HG03558 (cell line): Measurements from ENCODE around the gene WIPF2.
A peak's percentile ranks its signal among the peaks of the same experiment; 100 is the strongest.

Experiments
- ATAC-seq: cut with Tn5 transposase; IDR thresholded peaks from one replicate; pipeline ENCODE4 v1.9.1; 2021; ENCODE audit warnings: moderate number of reproducible peaks; ENCODE audit not compliant: unreplicated experiment; ENCODE audit errors: extremely low read depth

WIPF2 gene, protein sequence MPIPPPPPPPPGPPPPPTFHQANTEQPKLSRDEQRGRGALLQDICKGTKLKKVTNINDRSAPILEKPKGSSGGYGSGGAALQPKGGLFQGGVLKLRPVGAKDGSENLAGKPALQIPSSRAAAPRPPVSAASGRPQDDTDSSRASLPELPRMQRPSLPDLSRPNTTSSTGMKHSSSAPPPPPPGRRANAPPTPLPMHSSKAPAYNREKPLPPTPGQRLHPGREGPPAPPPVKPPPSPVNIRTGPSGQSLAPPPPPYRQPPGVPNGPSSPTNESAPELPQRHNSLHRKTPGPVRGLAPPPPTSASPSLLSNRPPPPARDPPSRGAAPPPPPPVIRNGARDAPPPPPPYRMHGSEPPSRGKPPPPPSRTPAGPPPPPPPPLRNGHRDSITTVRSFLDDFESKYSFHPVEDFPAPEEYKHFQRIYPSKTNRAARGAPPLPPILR

DNA sequence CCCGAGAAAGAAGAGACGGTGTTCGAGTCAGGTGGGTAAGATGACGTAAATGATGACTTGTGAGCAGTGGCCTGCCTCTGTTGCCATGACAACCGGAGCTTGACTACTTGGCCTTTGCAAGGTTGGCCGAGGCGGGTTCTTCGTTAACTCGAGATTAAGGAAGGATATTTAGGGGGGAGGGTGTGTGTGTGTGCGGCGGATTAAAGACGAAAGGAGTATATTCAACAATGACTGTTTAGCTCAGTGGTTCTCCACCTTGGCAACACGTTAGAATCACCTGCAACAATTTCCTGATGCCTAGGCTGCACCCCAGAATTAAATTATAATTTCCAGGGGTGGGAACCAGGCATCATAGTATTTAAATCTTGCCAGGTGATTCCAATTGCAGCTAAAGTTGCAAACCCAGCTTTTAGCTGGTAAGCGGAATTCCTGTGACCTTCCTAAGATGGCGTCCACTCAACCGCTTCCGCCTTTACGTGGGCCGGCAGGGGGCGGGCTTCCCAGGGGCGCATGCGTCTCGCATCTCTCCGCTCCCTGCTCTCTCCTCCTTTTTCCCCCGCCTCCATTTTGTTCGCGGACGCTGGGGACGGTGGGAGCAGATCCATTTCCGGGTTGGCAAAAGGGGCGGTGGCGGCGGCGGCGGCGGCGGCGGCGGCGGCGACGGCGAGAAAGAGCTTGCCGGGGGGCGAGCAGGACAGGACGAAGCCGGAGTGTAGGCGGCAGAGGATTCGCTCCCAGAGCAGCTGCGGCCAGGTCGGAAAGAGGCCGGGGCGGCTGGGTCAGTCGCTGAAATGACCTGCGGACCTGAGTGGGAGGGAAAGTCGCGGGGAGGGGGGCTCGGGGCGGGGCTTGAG, at the start of gene WIPF2:
Gene WIPF2, plus strand, starts transcription at position 565 of the 854 bp plus-strand sequence. CDS start 37,156 bp downstream, outside the sequence.
- peak; percentile 39 for ATAC-seq

DNA sequence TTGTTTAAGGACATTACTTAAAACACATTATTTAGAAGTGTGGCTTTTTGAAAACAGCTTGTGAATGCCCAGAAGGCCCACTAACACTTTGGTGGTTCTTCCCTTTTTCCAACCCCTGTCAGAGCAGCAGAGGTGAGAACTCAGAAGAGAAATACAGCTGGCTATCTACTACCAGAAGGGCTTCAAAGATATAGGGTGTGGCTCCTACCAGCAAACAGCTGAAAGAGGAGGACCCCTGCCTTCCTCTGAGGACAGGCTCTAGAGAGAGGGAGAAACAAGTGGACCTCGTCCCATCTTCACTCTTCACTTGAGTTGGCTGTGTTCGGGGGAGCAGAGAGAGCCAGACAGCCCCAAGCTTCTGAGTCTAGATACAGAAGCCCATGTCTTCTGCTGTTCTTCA, 48.8 kb upstream of the WIPF2 start:
- no peak for ATAC-seq

DNA sequence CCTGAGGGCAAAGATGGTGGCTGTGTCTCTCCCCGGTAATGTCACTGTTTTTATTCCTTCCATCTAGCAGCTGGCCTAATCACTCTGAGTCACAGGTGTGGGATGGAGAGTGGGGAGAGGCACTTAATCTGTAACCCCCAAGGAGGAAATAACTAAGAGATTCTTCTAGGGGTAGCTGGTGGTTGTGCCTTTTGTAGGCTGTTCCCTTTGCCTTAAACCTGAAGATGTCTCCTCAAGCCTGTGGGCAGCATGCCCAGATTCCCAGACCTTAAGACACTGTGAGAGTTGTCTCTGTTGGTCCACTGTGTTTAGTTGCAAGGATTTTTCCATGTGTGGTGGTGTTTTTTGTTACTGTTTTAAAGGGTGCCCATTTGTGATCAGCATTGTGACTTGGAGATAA, 47.4 kb upstream of the WIPF2 start:
- no peak for ATAC-seq

DNA sequence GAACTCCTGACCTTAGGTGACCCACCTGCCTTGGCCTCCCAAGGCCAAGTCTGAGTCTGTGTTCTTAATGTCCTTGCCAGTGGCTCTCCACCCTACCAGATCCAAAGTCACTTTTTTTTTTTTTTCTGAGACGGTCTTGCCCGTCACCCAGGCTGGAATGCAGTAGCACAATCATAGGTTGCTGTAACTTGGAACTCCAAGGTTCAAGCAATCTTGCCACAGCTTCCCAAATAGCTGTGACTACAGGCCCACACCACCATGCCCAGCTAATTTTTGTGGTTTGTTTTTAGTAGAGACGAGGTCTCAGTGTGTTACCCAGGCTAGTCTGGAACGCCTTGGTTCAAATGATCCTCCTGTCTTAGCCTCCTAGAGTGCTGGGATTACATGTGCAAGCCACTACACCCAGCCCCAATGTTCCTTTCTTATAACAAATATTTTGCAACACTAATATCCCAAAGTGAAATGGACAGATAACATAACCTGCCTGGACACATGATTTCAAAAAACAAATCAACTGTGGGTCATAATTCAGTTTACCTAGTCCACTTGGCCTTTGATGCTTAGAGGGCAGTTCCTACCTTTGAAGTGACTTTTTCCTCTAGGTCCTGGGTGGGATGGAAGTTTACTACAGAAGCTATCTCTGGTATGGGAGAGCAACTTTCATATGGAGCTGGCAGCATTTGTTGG, 45.9 kb upstream of the WIPF2 start:
- ATAC-seq, result no peak

DNA sequence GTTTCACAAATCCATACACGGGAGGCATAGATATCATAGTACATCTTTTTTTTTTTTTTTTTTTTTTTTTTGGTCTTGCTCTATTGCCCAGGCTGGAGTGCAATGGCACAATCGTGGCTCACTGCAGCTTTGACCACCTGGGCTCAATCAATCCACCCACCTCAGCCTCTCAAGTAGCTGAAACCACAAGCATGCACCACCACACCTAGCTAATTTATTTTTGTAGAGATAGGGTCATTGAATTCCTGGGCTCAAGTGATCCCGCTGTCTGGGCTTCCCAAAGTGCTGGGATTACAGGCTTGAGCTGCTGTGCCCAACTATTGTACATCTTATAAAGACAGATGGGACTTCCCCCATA, 45.3 kb upstream of the WIPF2 start:
- ATAC-seq, result no peak

DNA sequence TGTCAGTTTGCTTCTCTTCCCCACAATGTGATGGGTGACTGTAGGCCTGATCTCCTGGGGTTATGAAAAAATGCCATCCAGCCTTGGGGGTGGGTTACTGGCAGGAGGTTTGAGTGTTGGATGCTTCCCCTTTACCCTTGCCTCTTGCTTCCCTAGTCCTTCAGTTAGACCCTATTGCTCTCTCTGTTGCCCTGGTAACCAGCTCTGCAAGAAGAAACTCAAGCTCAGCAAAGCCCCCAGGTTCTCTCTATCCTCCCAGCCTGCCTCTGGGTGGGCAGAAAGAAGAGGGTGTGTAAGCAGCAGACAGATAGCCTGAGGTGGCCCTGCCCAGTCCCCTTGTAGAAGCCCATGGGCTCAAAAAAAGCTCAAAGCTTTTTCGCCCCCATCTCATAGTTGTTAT, 44.6 kb upstream of the WIPF2 start:
- ATAC-seq, result no peak

DNA sequence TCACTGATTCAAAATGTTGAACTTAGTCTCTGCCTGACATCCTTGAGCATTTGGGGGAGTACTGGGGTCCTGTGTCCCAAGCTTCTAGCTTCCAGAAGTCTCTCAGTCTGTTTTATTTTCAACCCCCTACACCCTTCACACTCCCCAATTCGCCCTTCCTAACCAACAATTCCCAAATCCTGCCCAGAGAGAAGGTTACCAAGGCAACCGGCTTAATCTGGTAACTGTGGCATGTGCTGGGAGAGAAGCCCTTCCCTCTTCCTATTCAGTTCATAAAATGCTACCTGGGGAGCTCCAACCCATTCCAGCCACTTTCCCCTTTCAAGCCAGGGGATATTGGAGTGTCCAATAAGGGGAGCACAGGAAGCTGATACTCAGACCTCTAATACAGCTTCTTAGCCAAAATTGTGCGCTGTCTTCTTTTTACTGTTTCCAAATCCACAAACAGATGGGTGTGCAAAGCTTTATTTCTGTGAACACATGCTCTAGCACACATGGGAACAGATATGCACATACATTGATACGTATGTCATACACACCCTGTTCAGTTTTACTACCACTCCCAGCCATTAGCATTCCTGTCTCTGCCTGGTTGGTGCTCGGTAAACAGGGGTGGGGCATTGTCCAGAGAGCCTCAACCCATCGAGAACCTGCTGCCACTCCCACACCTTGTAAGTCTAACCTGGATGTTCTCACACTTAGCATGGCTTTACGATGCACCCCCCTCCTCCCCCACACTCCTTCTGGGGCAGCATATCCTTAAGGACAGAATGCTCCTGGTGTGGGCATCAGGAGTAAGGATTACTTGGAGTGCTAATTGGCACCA, 43.0 kb upstream of the WIPF2 start:
- no peak for ATAC-seq

DNA sequence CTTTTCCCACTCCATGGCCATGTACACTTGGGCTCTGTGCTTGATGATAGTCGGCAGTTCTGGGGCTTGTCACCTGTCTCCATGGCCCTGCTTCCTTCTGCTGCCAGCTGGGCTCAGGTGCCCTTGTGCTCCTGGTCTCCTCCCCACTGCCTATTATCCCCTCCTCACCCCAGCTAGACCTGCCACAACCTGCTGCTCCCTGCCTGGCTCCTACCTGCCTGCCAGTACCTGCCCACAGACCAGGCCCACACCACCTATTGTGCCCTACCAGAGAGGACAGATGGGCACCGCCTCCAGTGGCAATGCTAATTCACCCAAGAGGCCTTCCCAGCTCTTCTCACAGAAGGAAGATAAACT, 42.4 kb upstream of the WIPF2 start:
- ATAC-seq, result no peak

DNA sequence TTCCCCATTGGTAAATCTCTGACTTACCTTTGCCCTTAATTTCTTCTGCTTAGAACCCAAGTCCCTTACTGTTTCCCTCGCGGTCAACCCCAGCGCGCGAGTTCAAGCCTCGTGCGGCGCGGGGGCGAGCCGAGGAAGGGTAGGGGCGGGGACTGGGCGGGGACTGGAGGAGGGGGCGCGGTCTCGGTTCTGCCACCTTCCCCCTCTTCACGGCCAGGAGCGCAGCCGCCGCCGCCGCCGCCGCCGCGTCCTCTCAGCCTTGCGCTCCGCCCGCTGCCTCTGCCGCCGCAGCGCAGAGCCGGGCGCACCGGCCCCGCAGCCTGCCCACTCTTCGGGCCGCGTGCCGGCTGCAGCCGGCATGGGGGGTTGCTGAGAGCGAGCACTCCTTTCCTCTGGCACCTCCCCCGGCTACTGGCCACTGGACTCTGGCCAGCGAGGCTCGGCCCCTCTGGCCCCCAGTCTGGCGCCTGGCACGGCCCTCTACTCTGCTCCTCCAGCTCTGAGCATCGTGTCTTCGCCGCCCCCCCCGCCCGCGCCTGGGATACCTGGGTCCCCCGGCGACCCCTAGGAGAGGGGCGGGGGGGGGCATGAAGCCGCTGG, 41.7 kb upstream of the WIPF2 start, which contains the start of gene RAPGEFL1:
Gene RAPGEFL1, plus strand, starts transcription at position 196 of the 600 bp plus-strand sequence. Its CDS starts 392 bp downstream, at position 588.
- ATAC-seq, result no peak

DNA sequence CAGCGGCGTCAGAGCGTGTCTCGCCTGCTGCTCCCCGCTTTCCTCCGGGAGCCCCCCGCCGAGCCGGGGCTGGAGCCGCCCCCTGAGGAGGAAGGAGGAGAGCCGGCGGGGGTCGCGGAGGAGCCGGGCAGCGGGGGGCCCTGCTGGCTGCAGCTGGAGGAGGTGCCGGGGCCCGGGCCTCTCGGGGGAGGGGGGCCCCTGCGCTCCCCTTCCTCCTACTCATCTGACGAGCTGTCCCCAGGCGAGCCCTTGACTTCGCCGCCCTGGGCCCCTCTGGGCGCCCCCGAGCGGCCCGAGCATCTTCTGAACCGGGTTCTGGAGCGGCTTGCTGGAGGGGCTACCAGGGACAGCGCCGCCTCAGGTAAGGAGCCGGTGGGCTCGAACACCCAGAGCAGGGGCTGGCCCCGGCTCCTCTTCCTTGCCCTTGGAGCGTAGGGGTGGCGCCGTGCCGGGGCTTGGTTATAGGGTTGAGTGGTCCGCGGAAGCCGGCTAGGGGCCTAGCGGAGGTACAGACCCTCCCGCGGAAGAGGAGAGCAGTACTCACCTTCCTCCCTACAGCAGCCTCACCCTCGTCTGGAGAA, 41.0 kb upstream of the WIPF2 start:
- ATAC-seq, result no peak

DNA sequence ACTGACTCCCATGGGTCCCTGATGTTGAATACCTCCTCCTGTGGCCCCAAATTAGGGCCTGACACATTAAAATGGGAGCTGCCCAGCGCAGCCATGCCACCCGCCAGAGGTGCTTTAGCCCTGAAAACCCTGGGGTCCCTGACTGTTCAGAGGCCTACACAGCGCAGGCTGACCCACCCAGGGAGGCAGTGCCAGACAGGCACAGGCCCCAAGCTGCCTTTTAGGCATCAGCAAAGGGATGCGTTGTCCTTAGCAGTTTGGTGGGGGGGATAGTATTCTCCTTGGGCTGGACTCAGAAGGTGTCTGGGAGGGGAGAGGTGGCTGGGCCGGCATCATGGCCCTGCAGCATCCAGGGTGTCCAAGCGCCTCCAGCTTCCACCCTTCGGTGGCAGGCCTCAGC, 40.4 kb upstream of the WIPF2 start:
- ATAC-seq, result no peak

DNA sequence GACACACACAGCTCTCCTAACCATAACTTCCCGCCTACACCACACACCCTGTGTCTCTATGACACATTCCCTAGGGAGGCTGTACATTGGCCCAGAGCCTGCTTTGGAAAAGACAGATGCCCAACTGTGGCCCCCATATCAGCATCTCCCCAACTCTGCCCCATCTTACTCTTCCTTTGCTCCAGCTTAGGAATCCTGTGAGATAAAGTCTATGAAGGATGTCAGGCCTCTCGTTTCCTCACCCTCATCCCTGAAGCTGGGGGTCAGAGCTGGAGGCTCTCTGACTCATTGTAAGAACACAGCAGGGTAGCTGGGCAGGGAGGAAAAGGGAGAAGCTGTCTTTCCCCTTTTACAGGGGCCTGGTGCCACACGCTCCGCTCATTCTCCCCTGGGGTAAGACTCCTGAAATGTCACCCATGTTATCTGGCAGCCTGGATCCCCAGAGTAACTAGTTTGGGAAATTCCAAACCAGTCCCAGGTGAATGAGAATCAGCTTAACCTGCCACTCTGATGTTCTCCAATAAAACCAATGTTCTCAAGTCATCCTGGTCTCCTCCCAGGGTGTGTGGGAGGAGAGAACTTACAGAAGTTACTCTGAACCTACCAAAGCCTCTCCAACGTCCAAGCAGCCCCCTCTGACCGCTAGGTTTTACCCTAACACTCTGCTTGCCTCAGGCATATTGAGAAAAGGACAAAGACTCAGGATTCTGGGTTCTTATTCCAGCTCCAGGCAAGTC, 39.0 kb upstream of the WIPF2 start:
- ATAC-seq, result no peak

DNA sequence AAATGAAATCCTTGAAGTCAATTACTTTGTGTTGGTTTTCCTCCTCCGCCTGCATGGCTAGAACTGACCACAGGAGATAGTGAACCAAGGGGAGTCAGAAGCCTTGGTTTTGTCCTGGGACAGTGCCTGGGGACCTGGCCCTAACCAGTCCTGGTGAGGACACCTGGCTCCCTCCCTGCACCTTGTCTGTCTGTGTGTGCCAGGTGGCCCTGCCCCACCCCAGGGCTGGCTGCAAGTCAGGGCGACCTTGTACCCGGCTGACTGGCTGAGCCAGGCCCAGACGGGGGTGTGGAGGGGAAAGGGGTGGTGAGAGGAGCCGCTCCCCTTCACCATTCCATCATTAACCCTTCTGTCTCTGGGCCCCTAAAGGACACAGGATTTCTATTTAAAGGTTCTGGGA, 38.4 kb upstream of the WIPF2 start:
- ATAC-seq, result no peak

DNA sequence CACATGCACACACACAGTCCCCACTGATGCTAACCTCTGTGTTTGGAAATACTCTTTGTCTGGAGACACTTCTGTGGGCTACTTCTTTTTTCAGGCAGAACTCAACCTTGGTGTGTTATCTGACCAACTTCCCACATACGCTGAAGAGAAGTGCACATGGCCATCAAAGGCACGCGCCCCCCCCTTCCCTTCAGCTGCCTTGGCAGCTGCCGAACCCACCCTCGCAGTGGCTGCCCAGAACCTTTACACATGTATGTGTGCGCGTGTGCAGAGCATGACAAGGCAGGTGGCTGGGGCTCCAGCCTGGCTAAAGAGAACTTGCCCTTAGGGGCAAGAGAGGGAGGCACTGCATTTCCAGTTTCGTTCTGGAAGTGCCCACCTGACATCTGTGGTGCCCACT, 37.9 kb upstream of the WIPF2 start:
- ATAC-seq, result no peak

DNA sequence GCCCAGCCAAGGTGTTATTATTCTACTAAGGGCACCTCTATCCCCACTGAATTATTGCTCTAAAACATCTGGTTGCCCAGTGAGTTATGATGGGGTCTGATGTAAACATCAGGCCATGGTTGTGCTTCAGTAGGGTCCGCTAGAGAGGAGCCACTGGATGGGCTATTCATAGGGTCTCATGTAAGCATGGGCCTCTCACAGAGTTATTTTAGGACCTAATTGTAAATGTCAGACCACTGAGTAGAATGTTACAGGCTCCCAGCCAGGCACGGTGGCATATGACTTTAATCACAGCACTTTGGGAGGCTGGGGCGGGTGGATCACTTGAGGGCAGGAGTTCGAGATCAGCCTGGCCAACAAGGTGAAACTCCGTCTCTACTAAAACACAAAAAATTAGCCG, 36.5 kb upstream of the WIPF2 start:
- ATAC-seq, result no peak

DNA sequence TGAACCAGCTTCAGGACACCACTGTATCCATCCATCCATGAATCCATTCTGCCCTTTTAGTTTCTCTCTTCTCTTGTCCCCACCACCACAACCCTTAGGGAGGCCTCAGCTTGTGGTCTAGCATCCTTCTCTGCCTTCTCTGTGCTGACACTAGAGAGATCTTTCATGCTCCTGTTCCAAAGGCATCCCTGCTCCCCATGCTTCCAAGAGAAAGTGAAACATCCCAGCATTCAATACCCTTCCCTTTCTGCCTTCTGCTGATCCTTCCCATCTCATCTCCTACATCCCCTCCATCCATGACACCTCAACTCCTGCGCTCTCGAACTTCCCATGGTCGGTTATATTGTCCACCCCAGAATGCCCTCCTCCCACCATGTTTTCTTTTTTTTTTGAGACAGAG, 31.9 kb upstream of the WIPF2 start:
- no peak for ATAC-seq

DNA sequence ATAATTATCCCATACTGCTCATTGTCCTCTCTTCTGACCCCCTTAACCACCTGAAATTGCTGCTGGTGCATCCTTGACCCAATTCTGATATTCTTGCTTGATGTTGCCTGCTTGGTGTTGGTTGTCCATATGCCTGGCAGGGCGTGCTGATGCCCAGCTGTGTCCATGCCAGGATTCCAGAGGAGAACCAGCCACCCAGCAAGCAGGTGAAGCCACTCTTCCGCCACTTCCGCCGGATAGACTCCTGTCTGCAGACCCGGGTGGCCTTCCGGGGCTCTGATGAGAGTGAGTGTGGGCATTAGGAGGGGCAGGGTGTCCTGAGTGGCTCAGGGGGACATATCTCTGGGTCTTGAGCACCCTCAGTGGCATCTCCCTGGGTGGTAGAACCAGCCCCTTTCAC, 30.4 kb upstream of the WIPF2 start:
- no peak for ATAC-seq

DNA sequence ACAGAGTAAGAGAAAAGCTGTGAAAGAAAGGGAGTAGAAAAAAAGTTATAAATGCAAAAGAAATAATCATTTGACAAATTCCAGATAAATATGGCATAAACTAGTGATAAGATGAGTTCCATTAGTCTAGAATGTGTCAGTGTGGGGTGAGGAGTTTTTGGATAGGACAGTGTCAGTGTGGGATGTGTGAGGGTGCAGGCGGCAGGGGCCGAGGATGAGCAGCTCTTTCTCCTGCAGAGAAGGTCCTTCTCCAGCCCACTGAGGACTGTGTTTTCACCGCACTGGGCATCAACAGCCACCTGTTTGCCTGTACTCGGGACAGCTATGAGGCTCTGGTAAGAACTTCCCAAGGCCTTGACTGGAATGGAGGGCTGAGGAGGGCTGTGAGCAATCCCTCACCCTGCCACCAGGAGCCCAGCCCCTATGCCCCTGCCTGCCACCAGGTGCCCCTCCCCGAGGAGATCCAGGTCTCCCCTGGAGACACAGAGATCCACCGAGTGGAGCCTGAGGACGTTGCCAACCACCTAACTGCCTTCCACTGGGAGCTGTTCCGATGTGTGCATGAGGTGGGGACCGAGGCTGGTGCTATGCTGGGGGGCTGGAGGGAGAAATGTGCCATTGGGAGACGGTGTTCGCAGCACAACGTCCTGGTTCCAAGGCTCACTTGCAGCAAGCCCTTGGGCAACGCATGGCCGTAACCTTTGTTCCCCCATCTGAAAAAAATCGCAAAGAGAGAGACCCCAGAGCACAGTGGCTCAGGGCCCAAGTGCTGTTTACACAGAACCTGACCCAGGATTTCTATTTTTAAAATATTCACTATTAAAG, 28.7 kb upstream of the WIPF2 start:
- ATAC-seq, result no peak
